Endodermal cell (in vitro differentiated cells): ENCODE data around the gene IGFBPL1. TPM values are rescaled to one million over a fixed set of nuclear protein-coding genes. Genes with fewer than 3 reads are reported as not detected.

Experiments used
- DNase-seq: peaks from one replicate; pipeline ENCODE4 v3.0.0-alpha.2; 2017
- H3K27ac ChIP-seq: 2 replicates; pipeline ENCODE4 v1.5.1; 2013; ENCODE audit warnings: mild to moderate bottlenecking, low read depth, low read length, moderate library complexity
- H3K27me3 ChIP-seq: 2 replicates; pipeline ENCODE4 v1.6.1; 2013; ENCODE audit warnings: mild to moderate bottlenecking, low read length, moderate library complexity; ENCODE audit not compliant: insufficient read depth, control insufficient read depth, poor library complexity, severe bottlenecking
- H3K36me3 ChIP-seq: 2 replicates; pipeline ENCODE4 v1.7.0; 2013; ENCODE audit warnings: mild to moderate bottlenecking, low read length, moderate library complexity; ENCODE audit not compliant: control insufficient read depth, insufficient read depth
- H3K4me1 ChIP-seq: one replicate; pipeline ENCODE4 v1.7.0; 2013; ENCODE audit warnings: low read length; ENCODE audit not compliant: control insufficient read depth, insufficient read depth
- H3K4me3 ChIP-seq: 2 replicates; pipeline ENCODE4 v1.5.1; 2013; ENCODE audit warnings: mild to moderate bottlenecking, low read length, moderate library complexity
- H3K9ac ChIP-seq: 2 replicates; pipeline ENCODE4 v1.6.1; 2013; ENCODE audit warnings: mild to moderate bottlenecking, low read length, moderate library complexity; ENCODE audit not compliant: poor library complexity, severe bottlenecking; ENCODE audit errors: extremely low read depth
- H3K9me3 ChIP-seq: 2 replicates; pipeline ENCODE4 v1.6.1; 2013; ENCODE audit warnings: mild to moderate bottlenecking, low read length, moderate library complexity; ENCODE audit not compliant: control insufficient read depth
- H3K27ac Mint-ChIP-seq: 2 replicates; pipeline ENCODE4 v1.8.0; 2020; ENCODE audit warnings: mixed read lengths
- H3K27me3 Mint-ChIP-seq: 2 replicates; pipeline ENCODE4 v1.8.0; 2021; ENCODE audit warnings: mild to moderate bottlenecking, mixed read lengths; ENCODE audit not compliant: insufficient read depth
- H3K36me3 Mint-ChIP-seq: 2 replicates; pipeline ENCODE4 v1.8.0; 2020; ENCODE audit warnings: low read depth, mixed read lengths
- H3K4me1 Mint-ChIP-seq: 2 replicates; pipeline ENCODE4 v1.8.0; 2020; ENCODE audit warnings: mixed read lengths
- H3K4me3 Mint-ChIP-seq: 2 replicates; pipeline ENCODE4 v1.8.0; 2020; ENCODE audit warnings: mild to moderate bottlenecking, moderate library complexity, mixed read lengths
- H3K9me3 Mint-ChIP-seq: 2 replicates; pipeline ENCODE4 v1.8.0; 2020; ENCODE audit warnings: mild to moderate bottlenecking, mixed read lengths
- WGBS, 2 experiments: methylation state at CpG; one replicate each; pipeline versions ENCODE4 v1.1.5 to v1.1.7; 2013; ENCODE audit warnings: missing lambda C conversion rate in 2 of 2, mixed read lengths in 1 of 2; ENCODE audit not compliant: insufficient coverage in 1 of 2, insufficient read length in 1 of 2; 5-methylcytosine and 5-hydroxymethylcytosine counted together
- total RNA-seq, 2 donors: library from RNA; stranded (reverse); fragmentation: NEBNext Ultra II Directional in 1 of 2; extraction: Animal tissue kit (Norgen Biotek cat#: 25700) in 1 of 2; gene quantifications; 2 replicates in 1 of 2; 3 replicates in 1 of 2; pipeline ENCODE4 v1.2.1, GENCODE V29; 2021
- TF ChIP-seq, protein P1 (sequence below): fragments of 200-600 bp; sonication (generic); conservative IDR thresholded peaks from 2 replicates; pipeline ENCODE4 v1.5.0; 2021; ENCODE audit warnings: antibody characterized with exemption, mild to moderate bottlenecking

The IGFBPL1 gene
- total RNA-seq, 2 donors from 2014 or later = 40.5 to 90.3 TPM

DNA sequence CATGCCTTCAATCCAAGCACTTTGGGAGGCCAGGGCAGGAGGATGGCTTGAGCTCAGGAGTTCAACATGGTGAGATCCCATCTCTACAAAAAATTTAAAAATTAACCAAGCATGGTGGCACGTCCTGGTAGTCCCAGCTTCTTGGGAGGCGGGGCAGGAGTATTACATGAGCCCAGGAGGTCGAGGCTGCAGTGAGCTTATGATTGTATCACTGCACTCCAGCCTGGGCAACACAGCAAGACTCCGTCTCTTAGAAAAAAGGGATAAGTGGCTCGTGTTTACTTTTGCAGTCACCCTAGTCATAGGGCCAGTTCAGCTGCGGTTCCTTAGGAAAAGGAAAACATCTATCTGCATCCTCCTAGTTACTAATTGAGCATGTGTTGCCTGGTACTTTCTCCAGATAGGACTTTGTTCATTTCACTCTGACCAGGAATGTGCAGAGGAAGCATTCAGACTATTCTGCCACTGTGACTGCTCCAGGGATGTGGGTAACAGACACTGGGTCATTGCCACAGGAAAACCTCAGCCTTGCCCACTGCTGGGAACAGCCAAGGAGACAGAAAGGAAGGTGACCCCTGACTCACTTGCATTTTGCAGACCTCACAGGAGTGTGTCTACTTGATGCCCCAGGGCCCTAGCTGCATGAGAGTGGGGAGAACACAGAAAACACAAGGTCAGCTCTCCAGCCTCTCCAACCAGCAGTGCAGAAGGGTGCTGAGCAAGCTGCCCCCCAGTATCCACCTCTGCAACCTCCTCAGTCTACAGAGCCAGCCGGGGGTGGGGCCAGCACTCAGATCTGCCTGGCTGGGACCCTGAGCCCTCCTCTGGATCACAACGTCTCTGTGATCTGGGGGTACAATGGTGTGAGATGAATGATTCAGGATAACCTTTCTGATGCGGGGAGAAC, 65.6 kb downstream of the IGFBPL1 start:
- no peaks in the 10 kb centered on the region for H3K36me3 Mint-ChIP-seq
- H3K27ac ChIP-seq = no peak overlapping the region

DNA sequence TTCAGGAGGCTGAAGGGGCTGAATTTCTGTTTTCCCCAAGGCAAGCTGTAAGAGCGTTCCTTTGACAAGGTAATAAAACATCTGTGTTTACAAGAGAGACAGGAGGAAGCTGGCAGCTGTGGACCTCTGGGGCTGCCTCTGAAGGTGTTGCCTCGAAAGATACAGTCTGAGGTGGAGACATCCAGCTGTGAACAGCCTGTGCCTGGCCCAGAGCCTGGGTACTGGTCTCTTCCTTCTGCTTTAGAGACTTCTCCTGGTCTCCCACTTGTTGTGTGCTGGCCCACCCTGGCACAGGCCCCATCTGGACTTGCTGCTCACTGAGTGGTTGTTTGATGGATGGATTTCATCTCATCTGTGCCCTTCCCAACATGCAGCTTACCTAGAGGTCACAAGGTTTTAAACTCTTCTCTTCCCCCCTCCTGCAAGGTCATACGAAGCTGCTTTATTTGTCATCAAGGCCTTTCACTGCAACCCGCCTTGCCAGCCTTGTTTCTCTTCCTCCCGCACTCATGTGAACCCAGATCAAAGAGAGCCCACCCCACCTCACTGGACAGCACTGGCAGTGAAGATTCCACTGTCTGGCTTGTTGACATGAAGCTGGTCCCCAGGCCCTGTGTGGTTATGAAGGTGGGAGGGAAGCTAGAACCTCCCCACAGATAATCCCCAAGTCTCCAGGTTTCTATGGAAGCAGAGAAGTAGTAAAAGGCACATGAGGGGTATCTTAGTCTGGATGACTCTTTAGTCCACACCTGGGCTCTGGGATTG, 66.7 kb downstream of the IGFBPL1 start:
- Histone ChIP-seq H3K4me3 (no peak overlapping the region), H3K27me3 (no peaks in the 10 kb centered on the region), H3K36me3 (no peaks in the 10 kb centered on the region), H3K27ac (no peak overlapping the region), H3K4me1 (peaks cover 23% of the 10 kb centered on the region), H3K9me3 (no peaks in the 10 kb centered on the region), H3K9ac (no peak overlapping the region)
- Mint-ChIP-seq H3K9me3 (no peaks in the 10 kb centered on the region), H3K4me1 (peaks cover 62% of the 10 kb centered on the region), H3K27ac (no peak overlapping the region), H3K4me3 (no peak overlapping the region), H3K36me3 (no peaks in the 10 kb centered on the region), H3K27me3 (peaks cover 20% of the 10 kb centered on the region)
- 87% methylated on average over 4 to 5 of the region's 5 CpGs for WGBS, 2 experiments
- TF ChIP-seq, protein P1, sequence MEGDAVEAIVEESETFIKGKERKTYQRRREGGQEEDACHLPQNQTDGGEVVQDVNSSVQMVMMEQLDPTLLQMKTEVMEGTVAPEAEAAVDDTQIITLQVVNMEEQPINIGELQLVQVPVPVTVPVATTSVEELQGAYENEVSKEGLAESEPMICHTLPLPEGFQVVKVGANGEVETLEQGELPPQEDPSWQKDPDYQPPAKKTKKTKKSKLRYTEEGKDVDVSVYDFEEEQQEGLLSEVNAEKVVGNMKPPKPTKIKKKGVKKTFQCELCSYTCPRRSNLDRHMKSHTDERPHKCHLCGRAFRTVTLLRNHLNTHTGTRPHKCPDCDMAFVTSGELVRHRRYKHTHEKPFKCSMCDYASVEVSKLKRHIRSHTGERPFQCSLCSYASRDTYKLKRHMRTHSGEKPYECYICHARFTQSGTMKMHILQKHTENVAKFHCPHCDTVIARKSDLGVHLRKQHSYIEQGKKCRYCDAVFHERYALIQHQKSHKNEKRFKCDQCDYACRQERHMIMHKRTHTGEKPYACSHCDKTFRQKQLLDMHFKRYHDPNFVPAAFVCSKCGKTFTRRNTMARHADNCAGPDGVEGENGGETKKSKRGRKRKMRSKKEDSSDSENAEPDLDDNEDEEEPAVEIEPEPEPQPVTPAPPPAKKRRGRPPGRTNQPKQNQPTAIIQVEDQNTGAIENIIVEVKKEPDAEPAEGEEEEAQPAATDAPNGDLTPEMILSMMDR = no peak
- DNase-seq = no peak

More for the DNA sequence above, 65.6 kb downstream of the IGFBPL1 start:
- no peak overlapping the region for H3K9ac ChIP-seq
- H3K4me3 ChIP-seq = no peak overlapping the region
- peaks cover 20% of the 10 kb centered on the region for H3K27me3 Mint-ChIP-seq
- no peaks in the 10 kb centered on the region for H3K36me3 ChIP-seq
- H3K9me3 Mint-ChIP-seq = peaks cover 4% of the 10 kb centered on the region
- TF ChIP-seq, protein P1 = no peak
- WGBS, 2 experiments = 78 to 91% methylated on average over 7 to 9 of the region's 9 CpGs
- no peak for DNase-seq
- H3K27ac Mint-ChIP-seq = no peak overlapping the region
- peaks cover 56% of the 10 kb centered on the region for H3K4me1 Mint-ChIP-seq
- H3K27me3 ChIP-seq = no peaks in the 10 kb centered on the region
- peaks cover 21% of the 10 kb centered on the region for H3K4me1 ChIP-seq
- H3K9me3 ChIP-seq = peaks cover 6% of the 10 kb centered on the region
- H3K4me3 Mint-ChIP-seq = no peak overlapping the region

DNA sequence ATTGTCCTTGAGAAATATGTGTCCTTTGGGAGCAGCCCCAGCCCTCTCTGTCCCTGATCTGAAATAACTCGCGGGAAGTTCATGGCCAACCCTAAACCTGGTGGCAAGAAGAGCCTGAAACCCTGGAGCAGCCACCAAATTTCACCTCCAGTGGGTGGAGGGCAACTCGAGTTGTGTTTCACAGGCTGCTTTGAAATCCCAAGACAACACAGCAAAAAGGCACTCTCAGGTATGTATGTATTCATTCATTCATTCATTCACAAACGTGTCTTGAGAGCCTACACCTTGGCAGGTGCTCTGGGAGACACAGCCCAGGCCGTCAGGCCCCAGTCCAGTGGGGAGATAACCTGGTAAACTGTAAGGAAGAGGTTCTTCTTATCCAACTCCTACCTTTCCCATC, 67.4 kb downstream of the IGFBPL1 start:
- WGBS, 2 experiments = 91 to 100% methylated on average over 2 to 5 of the region's 5 CpGs
- H3K27ac Mint-ChIP-seq = no peak overlapping the region
- no peaks in the 10 kb centered on the region for H3K27me3 ChIP-seq
- H3K9me3 Mint-ChIP-seq = no peaks in the 10 kb centered on the region
- H3K27me3 Mint-ChIP-seq = peaks cover 20% of the 10 kb centered on the region
- H3K27ac ChIP-seq = no peak overlapping the region
- no peak for DNase-seq
- no peak overlapping the region for H3K4me3 ChIP-seq
- peaks cover 65% of the 10 kb centered on the region for H3K4me1 Mint-ChIP-seq
- H3K4me1 ChIP-seq = peaks cover 25% of the 10 kb centered on the region
- H3K9ac ChIP-seq = no peak overlapping the region
- no peaks in the 10 kb centered on the region for H3K9me3 ChIP-seq
- TF ChIP-seq, protein P1 = no peak
- H3K4me3 Mint-ChIP-seq = no peak overlapping the region
- no peaks in the 10 kb centered on the region for H3K36me3 ChIP-seq
- H3K36me3 Mint-ChIP-seq = no peaks in the 10 kb centered on the region

Other genes with a start within 250 kb of the IGFBPL1 start
- 10 to 100 TPM; 47.7 to 59.9 TPM for gene ALDH1B1, start 31.8 kb downstream of the IGFBPL1 start, total RNA-seq
- 1 to 10 TPM; 5.3 to 8.0 TPM for gene ANKRD18A, start 196.1 kb upstream of the IGFBPL1 start, total RNA-seq